Nephron (organoid): ENCODE data around the gene ENTHD1.

Experiments
- H3K27ac Mint-ChIP-seq, 3 experiments: 2 replicates each; pipeline ENCODE4 v1.8.0; 2020; ENCODE audit warnings: mixed read lengths in 3 of 3, mild to moderate bottlenecking in 2 of 3, moderate library complexity in 1 of 3
- H3K27me3 Mint-ChIP-seq: 2 replicates; pipeline ENCODE4 v1.8.0; 2021; ENCODE audit warnings: low read depth, mild to moderate bottlenecking, moderate library complexity, mixed read lengths
- H3K36me3 Mint-ChIP-seq: 2 replicates; pipeline ENCODE4 v1.8.0; 2020; ENCODE audit warnings: low read depth, mixed read lengths
- H3K4me1 Mint-ChIP-seq: 2 replicates; pipeline ENCODE4 v1.8.0; 2020; ENCODE audit warnings: mixed read lengths
- H3K4me3 Mint-ChIP-seq, 3 experiments: 2 replicates each; pipeline ENCODE4 v1.8.0; 2020; ENCODE audit warnings: mild to moderate bottlenecking in 3 of 3, mixed read lengths in 3 of 3, moderate library complexity in 2 of 3
- H3K9me3 Mint-ChIP-seq: 2 replicates; pipeline ENCODE4 v1.8.0; 2020; ENCODE audit warnings: mixed read lengths
- TF ChIP-seq, protein P1 (sequence below), 3 experiments: fragments of 200-600 bp; sonication (generic); IDR thresholded peaks; one replicate each; pipeline ENCODE4 v1.5.0; 2021; ENCODE audit warnings: antibody characterized with exemption in 3 of 3; ENCODE audit not compliant: unreplicated experiment in 3 of 3

ENTHD1 gene

DNA sequence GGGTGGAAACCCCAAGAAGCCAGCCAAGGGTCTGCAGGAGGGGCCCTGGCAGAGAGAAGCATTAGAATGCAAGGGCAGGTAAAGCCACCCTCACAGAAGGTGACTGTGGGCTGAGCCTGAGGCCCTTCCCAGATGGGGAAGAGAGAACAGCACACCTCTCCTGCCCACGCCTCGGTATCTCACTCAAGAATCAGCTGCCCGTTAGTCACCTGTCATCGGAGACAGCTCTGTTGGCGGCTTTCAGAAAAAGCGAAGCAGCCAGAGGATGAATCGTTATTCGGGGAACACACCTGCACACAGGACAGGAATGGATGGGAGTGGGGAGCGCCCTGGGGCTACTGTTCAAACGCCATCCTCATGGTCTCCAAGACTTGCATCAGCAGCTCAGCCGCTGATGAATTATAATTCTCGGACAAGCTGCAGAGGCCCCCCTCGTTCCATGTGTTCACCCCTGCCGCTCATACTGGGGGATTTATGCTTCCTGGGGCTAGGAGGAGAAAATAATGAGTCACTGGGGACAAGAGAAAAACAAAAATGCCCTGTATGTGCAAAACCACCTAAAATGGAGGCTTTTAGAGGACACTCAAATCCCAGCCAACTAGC is 45.0 kb upstream of the ENTHD1 start:
- H3K9me3 Mint-ChIP-seq: no peaks in the 10 kb centered on the region
- H3K4me1 Mint-ChIP-seq: no peaks in the 10 kb centered on the region
- peaks cover 20% of the 10 kb centered on the region for H3K27me3 Mint-ChIP-seq
- TF ChIP-seq, protein P1, sequence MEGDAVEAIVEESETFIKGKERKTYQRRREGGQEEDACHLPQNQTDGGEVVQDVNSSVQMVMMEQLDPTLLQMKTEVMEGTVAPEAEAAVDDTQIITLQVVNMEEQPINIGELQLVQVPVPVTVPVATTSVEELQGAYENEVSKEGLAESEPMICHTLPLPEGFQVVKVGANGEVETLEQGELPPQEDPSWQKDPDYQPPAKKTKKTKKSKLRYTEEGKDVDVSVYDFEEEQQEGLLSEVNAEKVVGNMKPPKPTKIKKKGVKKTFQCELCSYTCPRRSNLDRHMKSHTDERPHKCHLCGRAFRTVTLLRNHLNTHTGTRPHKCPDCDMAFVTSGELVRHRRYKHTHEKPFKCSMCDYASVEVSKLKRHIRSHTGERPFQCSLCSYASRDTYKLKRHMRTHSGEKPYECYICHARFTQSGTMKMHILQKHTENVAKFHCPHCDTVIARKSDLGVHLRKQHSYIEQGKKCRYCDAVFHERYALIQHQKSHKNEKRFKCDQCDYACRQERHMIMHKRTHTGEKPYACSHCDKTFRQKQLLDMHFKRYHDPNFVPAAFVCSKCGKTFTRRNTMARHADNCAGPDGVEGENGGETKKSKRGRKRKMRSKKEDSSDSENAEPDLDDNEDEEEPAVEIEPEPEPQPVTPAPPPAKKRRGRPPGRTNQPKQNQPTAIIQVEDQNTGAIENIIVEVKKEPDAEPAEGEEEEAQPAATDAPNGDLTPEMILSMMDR (IDR thresholded peaks at IDR 0.05; ENCODE audit: unreplicated experiment in 3 of 3): no peak
- H3K27ac Mint-ChIP-seq: no peak overlapping the region
- no peak overlapping the region for H3K4me3 Mint-ChIP-seq
- H3K36me3 Mint-ChIP-seq: no peaks in the 10 kb centered on the region

DNA sequence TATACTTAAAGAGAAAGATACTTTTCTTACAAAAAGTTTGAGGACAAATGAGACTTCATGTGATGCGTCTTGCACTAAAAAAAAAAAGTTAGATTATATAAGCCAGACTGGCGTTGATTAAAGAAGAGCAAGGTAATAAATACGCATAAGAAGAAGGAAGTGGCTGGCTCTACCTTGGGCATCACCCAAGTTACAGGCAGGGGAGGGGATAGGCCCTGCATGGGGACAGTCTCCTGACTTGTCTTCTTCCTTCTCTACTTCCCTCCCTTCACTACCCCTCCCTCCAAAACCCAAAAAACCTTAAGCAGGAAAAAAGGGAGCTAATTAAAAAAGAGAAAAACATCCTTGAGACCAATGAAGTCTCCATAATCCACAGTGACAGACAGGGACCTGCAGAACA is 44.3 kb upstream of the ENTHD1 start:
- Mint-ChIP-seq H3K27me3 (peaks cover 20% of the 10 kb centered on the region), H3K36me3 (no peaks in the 10 kb centered on the region), H3K4me3 (no peak overlapping the region), H3K27ac (no peak overlapping the region), H3K9me3 (no peaks in the 10 kb centered on the region), H3K4me1 (no peaks in the 10 kb centered on the region)
- TF ChIP-seq, protein P1 (IDR thresholded peaks at IDR 0.05; ENCODE audit: unreplicated experiment in 3 of 3): no peak

DNA sequence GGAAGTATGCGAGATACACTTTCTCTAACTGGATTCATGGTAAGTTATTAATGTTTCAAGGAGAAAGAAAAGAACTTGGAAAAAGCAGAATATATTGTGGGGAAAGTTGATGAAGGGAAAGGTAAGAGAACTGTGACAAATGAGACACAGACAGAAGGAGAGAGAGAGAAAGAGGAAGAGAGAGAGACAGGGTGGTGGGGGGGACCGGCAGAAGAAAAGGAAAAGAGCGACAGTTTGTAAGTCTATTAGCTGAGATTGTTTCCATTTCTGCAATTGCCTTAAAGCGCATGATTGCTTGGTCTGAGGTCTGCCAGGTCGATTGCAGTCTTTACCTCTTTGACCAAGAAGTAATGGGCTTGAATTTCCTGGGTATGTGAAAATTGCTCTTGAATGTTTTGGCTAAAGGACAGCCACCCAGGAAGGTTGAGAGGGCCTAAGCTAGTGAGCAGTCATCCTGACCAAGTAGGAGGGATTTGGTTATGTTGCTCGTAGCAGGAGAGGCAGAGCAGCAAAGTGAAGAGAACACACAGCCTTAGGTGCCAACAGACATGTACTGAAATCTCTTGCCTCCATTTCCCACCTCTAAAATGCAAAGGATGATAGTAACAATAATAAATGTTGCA is 43.1 kb upstream of the ENTHD1 start:
- Mint-ChIP-seq H3K4me3 (no peak overlapping the region), H3K36me3 (no peaks in the 10 kb centered on the region), H3K9me3 (no peaks in the 10 kb centered on the region), H3K4me1 (no peaks in the 10 kb centered on the region), H3K27me3 (peaks cover 20% of the 10 kb centered on the region), H3K27ac (no peak overlapping the region)
- TF ChIP-seq, protein P1 (IDR thresholded peaks at IDR 0.05; ENCODE audit: unreplicated experiment in 3 of 3): no peak

GRCh38 chr22:39935612-39936011 is 42.1 kb upstream of the ENTHD1 start:
- no peaks in the 10 kb centered on the region for H3K9me3 Mint-ChIP-seq
- TF ChIP-seq, protein P1 (IDR thresholded peaks at IDR 0.05; ENCODE audit: unreplicated experiment in 3 of 3): no peak
- H3K4me1 Mint-ChIP-seq: no peaks in the 10 kb centered on the region
- H3K4me3 Mint-ChIP-seq: no peak overlapping the region
- H3K27ac Mint-ChIP-seq: no peak overlapping the region
- H3K27me3 Mint-ChIP-seq: peaks cover 20% of the 10 kb centered on the region
- no peaks in the 10 kb centered on the region for H3K36me3 Mint-ChIP-seq

DNA sequence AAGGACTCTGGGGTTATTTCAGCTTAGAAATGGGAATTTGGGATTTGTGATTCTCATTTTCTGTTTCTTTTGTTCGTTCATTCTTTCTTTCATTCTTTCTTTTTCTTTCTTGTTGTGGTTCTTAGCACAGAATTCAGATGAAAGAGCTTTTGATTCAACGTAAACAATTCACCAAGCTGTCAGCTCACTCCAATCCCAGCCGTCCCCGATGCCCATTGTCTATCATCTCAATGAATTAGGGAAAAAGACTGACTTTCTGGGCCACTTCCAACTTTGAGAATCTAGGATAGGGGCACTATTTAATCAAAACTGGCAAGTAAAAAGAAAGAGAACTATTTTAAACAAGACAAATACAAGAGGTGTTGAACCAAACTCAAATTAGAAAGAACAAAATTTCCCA is 41.6 kb upstream of the ENTHD1 start:
- H3K27ac Mint-ChIP-seq: no peak overlapping the region
- H3K36me3 Mint-ChIP-seq: no peaks in the 10 kb centered on the region
- peaks cover 20% of the 10 kb centered on the region for H3K27me3 Mint-ChIP-seq
- TF ChIP-seq, protein P1 (IDR thresholded peaks at IDR 0.05; ENCODE audit: unreplicated experiment in 3 of 3): no peak
- H3K9me3 Mint-ChIP-seq: no peaks in the 10 kb centered on the region
- H3K4me3 Mint-ChIP-seq: no peak overlapping the region
- H3K4me1 Mint-ChIP-seq: no peaks in the 10 kb centered on the region

- TF ChIP-seq, protein P1 (IDR thresholded peaks at IDR 0.05; ENCODE audit: unreplicated experiment in 3 of 3): no peak
- no peak overlapping the region for H3K4me3 Mint-ChIP-seq
- no peaks in the 10 kb centered on the region for H3K4me1 Mint-ChIP-seq
- no peak overlapping the region for H3K27ac Mint-ChIP-seq
- no peaks in the 10 kb centered on the region for H3K36me3 Mint-ChIP-seq
- peaks cover 14% of the 10 kb centered on the region for H3K27me3 Mint-ChIP-seq
- no peaks in the 10 kb centered on the region for H3K9me3 Mint-ChIP-seq
Observed at GRCh38 chr22:39933741-39934140, 40.2 kb upstream of the ENTHD1 start.
